Endothelial cell of umbilical vein (primary cell): ENCODE measurements around the gene PHF2. TPM values are rescaled to one million over a fixed set of nuclear protein-coding genes. Genes with fewer than 3 reads are reported as not detected.

Experiments used
- BruUV-seq: library from RNA; stranded (reverse); fragments of 400-500 nt; replicated peaks from 2 replicates; lab custom pipeline; 2021; lab: Mats Ljungman, UMichigan
- CTCF ChIA-PET: fragments of 300-600, 350-600 bp; sonication (Branson Sonifier 250); formaldehyde crosslinking; loops from one replicate; lab custom pipeline; 2021; ENCODE audit warnings: antibody characterized with exemption, inconsistent platforms; lab: Charles Lee
- POLR2A ChIA-PET: fragments of 300-600, 350-600 bp; sonication (Branson Sonifier 250); formaldehyde crosslinking; loops from one replicate; lab custom pipeline; 2021; ENCODE audit warnings: antibody characterized with exemption, inconsistent platforms; lab: Charles Lee
- DNase-seq: peaks from one replicate; pipeline ENCODE4 v3.0.0-alpha.2; 2011; ENCODE audit warnings: low read depth, low spot score
- FAIRE-seq: peaks from 2 replicates; lab custom pipeline; 2011; peaks lifted over from hg19 to GRCh38; lab: Jason Lieb, UNC
- H2AFZ ChIP-seq: 2 replicates; pipeline ENCODE4 v1.6.0; 2012; ENCODE audit warnings: low read depth, low read length, control low read depth, inconsistent platforms
- H3K27ac ChIP-seq: 2 replicates; pipeline ENCODE4 v1.5.1; 2011; ENCODE audit warnings: low read depth, mild to moderate bottlenecking, control low read depth, low read length, moderate library complexity; ENCODE audit not compliant: insufficient read depth
- H3K27me3 ChIP-seq, 2 experiments: 2 replicates each; pipeline versions ENCODE4 v1.6.0 to v1.6.1; 2011; ENCODE audit warnings: low read length in 2 of 2, mixed read lengths in 1 of 2; ENCODE audit not compliant: control insufficient read depth in 2 of 2, insufficient read depth in 2 of 2
- H3K36me3 ChIP-seq, 2 experiments: 2 replicates in 1 of 2; 3 replicates in 1 of 2; pipeline ENCODE4 v1.5.1; 2011; ENCODE audit warnings: low read length in 2 of 2, mild to moderate bottlenecking in 1 of 2, moderate library complexity in 1 of 2; ENCODE audit not compliant: control insufficient read depth in 2 of 2, insufficient read depth in 2 of 2; ENCODE audit errors: extremely low read depth in 1 of 2
- H3K4me1 ChIP-seq: 3 replicates; pipeline ENCODE4 v1.5.1; 2011; ENCODE audit warnings: mild to moderate bottlenecking, low read length; ENCODE audit not compliant: control insufficient read depth, insufficient read depth; ENCODE audit errors: extremely low read depth
- H3K4me2 ChIP-seq: 2 replicates; pipeline ENCODE4 v1.6.1; 2011; ENCODE audit warnings: low read length, control low read depth, mixed read lengths; ENCODE audit not compliant: insufficient read depth
- H3K4me3 ChIP-seq, 3 experiments: fragments of 200-600 bp in 1 of 3; sonication (generic), shearing (Covaris generic) in 1 of 3; replicated peaks in 1 of 3; 2 replicates each; pipeline ENCODE4 v1.5.1; 2011 to 2016; ENCODE audit warnings: control low read depth in 3 of 3, low read length in 3 of 3, mild to moderate bottlenecking in 2 of 3, inconsistent platforms in 1 of 3, low read depth in 1 of 3, moderate library complexity in 1 of 3; ENCODE audit not compliant: insufficient read depth in 1 of 3
- H3K79me2 ChIP-seq: 2 replicates; pipeline ENCODE4 v1.6.0; 2012; ENCODE audit warnings: low read length, inconsistent platforms; ENCODE audit not compliant: control insufficient read depth, insufficient read depth
- H3K9ac ChIP-seq: replicated peaks from 2 replicates; pipeline ENCODE3; 2011; ENCODE audit warnings: low read length, control low read depth; ENCODE audit not compliant: insufficient read depth; ENCODE audit errors: extremely low read depth
- H3K9me1 ChIP-seq: replicated peaks from 3 replicates; pipeline ENCODE4 v1.6.0; 2011; ENCODE audit warnings: mild to moderate bottlenecking, low read length; ENCODE audit not compliant: control insufficient read depth, insufficient read depth; ENCODE audit errors: extremely low read depth
- H3K9me3 ChIP-seq: replicated peaks from 2 replicates; pipeline ENCODE4 v1.5.1; 2012; ENCODE audit warnings: low read length, inconsistent platforms; ENCODE audit not compliant: control insufficient read depth, insufficient read depth
- H4K20me1 ChIP-seq: replicated peaks from 2 replicates; pipeline ENCODE3; 2011; ENCODE audit warnings: mild to moderate bottlenecking, low read length; ENCODE audit not compliant: control insufficient read depth, insufficient read depth; ENCODE audit errors: extremely low read depth
- EZH2 ChIP-seq: IDR thresholded peaks from 2 replicates; pipeline ENCODE4 v1.6.1; 2012; ENCODE audit warnings: borderline replicate concordance, low read depth, mild to moderate bottlenecking, moderate library complexity, low read length, inconsistent platforms; ENCODE audit not compliant: severe bottlenecking
- FOS ChIP-seq: IDR thresholded peaks from 2 replicates; pipeline ENCODE4 v1.6.1; 2011; ENCODE audit warnings: mild to moderate bottlenecking, low read length, moderate library complexity, borderline replicate concordance; ENCODE audit not compliant: insufficient read depth
- JUN ChIP-seq: IDR thresholded peaks from 2 replicates; pipeline ENCODE4 v1.6.1; 2011; ENCODE audit warnings: borderline replicate concordance, low read depth; ENCODE audit not compliant: insufficient read length, insufficient read depth
- MYC ChIP-seq: IDR thresholded peaks from one replicate; pipeline ENCODE4 v1.6.1; 2011; ENCODE audit warnings: mild to moderate bottlenecking, low read depth, low read length
- POLR2A ChIP-seq: IDR thresholded peaks from 2 replicates; pipeline ENCODE4 v1.6.1; 2012; ENCODE audit warnings: low read depth, mild to moderate bottlenecking, control low read depth, low read length
- POLR2AphosphoS5 ChIP-seq: IDR thresholded peaks from 2 replicates; pipeline ENCODE4 v1.6.1; 2012; ENCODE audit warnings: low read depth, mild to moderate bottlenecking, control low read depth, low read length, moderate library complexity; ENCODE audit not compliant: insufficient read depth
- dilution Hi-C: fragments of 300-500 bp; cut with MboI; formaldehyde crosslinking; loops from one replicate; pipeline ENCODE4 v1.15.0; 2019; ENCODE audit warnings: low sequenced_read_pairs; ENCODE audit not compliant: extremely low pct_ligation_motif_present
- intact Hi-C: fragments of 100-400 bp; cut with micrococcal nuclease; formaldehyde crosslinking; loops from one replicate; pipeline ENCODE4 v1.10.0; 2022
- polyA plus RNA-seq, 4 experiments: library from polyadenylated mRNA; depleted of rRNA in 3 of 4; stranded (reverse) in 3 of 4; unstranded in 1 of 4; fragments of >200 nt; gene quantifications; 2 replicates each; pipeline versions ENCODE4 v1.2.1 to v1.2.3, GENCODE V29; 2011 to 2012; ENCODE audit warnings: missing spikeins in 1 of 4
- total RNA-seq: library from RNA; stranded (reverse); gene quantifications from 2 replicates; pipeline ENCODE4 v1.2.3, GENCODE V29; 2021
- TF ChIP-seq, protein P1 (sequence below), 2 donors: IDR thresholded peaks; 1 replicate in 1 of 2; 2 replicates in 1 of 2; pipeline ENCODE4 v1.5.1; 2011; ENCODE audit warnings: low read length in 2 of 2, mild to moderate bottlenecking in 2 of 2, moderate library complexity in 2 of 2, control low read depth in 1 of 2, inconsistent platforms in 1 of 2, low read depth in 1 of 2; ENCODE audit not compliant: insufficient read depth in 1 of 2; ENCODE audit errors: extremely low read depth in 1 of 2

Gene PHF2
- total and polyA plus RNA-seq, 2 donors (not counting 3 experiments of a cell fraction or from before 2014, with no cell fraction given), result 9.8 to 22.5 TPM

DNA sequence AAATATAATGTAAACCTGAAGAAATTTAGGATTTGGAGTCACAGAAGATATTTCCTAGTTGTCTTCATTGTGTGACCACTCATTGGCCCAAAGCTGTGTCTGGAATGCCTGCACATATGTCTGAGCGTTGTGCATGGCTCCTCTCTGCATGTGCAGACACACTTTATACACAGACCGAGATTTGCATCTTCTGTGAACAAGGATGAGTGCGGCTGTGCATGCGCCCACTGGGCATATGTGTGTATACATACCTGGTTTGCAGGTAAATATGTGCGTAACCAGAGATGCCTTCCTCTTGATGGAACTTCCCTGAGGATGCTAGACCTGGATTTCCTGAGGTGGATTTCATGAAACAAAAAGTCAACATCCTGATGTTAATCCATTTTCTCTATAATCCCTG is 19.1 kb downstream of the PHF2 start:
- Histone ChIP-seq H3K9me1 (no peaks in the 10 kb centered on the region), H3K36me3 (no peaks in the 10 kb centered on the region), H3K27ac (no peak overlapping the region), H3K27me3 (no peaks in the 10 kb centered on the region), H2AFZ (no peak overlapping the region), H3K4me1 (no peaks in the 10 kb centered on the region), H3K4me3 (no peak overlapping the region), H3K9ac (no peak overlapping the region), H3K9me3 (no peaks in the 10 kb centered on the region), H3K79me2 (peaks cover 11% of the 10 kb centered on the region), H3K4me2 (no peak overlapping the region), H4K20me1 (no peaks in the 10 kb centered on the region)
- dilution Hi-C loops (no loop called here), intact Hi-C loops (no loop called here)
- DNase-seq (no peak), FAIRE-seq (no peak)
- no peak for TF ChIP-seq FOS
- no peak for TF ChIP-seq POLR2AphosphoS5
- TF ChIP-seq, protein P1, sequence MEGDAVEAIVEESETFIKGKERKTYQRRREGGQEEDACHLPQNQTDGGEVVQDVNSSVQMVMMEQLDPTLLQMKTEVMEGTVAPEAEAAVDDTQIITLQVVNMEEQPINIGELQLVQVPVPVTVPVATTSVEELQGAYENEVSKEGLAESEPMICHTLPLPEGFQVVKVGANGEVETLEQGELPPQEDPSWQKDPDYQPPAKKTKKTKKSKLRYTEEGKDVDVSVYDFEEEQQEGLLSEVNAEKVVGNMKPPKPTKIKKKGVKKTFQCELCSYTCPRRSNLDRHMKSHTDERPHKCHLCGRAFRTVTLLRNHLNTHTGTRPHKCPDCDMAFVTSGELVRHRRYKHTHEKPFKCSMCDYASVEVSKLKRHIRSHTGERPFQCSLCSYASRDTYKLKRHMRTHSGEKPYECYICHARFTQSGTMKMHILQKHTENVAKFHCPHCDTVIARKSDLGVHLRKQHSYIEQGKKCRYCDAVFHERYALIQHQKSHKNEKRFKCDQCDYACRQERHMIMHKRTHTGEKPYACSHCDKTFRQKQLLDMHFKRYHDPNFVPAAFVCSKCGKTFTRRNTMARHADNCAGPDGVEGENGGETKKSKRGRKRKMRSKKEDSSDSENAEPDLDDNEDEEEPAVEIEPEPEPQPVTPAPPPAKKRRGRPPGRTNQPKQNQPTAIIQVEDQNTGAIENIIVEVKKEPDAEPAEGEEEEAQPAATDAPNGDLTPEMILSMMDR (IDR thresholded peaks at IDR 0.05; ENCODE audit: extremely low read depth in 1 of 2, insufficient read depth in 1 of 2, low read depth in 1 of 2, low read length in 2 of 2), result no peak
- no peak for TF ChIP-seq POLR2A
- no peak for TF ChIP-seq JUN
- no peak for TF ChIP-seq MYC
- no peak for TF ChIP-seq EZH2
- no TSS peak for BruUV-seq
- ChIA-PET POLR2A (no interaction called here), CTCF (no interaction called here)
